GM13977 (cell line): ENCODE data around the gene RAPGEF1.

Experiments
- DNase-seq: peaks from one replicate; pipeline ENCODE4 v3.0.0; 2012; ENCODE audit warnings: low spot score
- in situ Hi-C: fragments of 300-500 bp; cut with MboI; formaldehyde crosslinking; loops from one replicate; pipeline ENCODE4 v1.12.0; 2022; ENCODE audit warnings: low sequenced_read_pairs, low pct_unique_long_range_greater_than_20kb, mixed read lengths, inconsistent platforms; ENCODE audit not compliant: unreplicated experiment
- TF ChIP-seq, protein P1 (sequence below): IDR thresholded peaks from 2 replicates; pipeline ENCODE4 v1.5.1; 2012; ENCODE audit warnings: mild to moderate bottlenecking, control low read depth; ENCODE audit not compliant: insufficient read depth; ENCODE audit errors: extremely low read depth, missing control alignments

Gene RAPGEF1

DNA sequence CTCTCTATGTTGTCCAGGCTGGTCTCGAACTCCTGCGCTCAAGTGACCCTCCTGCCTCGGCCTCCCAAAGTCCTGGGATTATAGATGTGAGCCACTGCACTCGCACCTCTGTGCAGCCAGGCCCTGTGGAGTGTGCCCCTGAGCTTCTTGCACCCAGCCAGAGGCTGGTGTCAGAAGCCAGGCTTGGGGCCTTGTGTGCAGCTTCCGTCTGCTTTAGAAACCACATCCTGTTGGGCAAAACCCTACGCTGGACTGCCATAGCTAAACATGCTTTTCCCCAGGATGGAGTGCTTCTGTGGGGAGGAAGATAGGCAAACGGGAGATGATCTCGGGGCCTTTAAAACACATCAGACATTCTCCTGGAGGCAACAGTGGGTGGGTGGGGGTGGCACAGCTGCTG, 154.5 kb downstream of the RAPGEF1 start:
- TF ChIP-seq, protein P1, sequence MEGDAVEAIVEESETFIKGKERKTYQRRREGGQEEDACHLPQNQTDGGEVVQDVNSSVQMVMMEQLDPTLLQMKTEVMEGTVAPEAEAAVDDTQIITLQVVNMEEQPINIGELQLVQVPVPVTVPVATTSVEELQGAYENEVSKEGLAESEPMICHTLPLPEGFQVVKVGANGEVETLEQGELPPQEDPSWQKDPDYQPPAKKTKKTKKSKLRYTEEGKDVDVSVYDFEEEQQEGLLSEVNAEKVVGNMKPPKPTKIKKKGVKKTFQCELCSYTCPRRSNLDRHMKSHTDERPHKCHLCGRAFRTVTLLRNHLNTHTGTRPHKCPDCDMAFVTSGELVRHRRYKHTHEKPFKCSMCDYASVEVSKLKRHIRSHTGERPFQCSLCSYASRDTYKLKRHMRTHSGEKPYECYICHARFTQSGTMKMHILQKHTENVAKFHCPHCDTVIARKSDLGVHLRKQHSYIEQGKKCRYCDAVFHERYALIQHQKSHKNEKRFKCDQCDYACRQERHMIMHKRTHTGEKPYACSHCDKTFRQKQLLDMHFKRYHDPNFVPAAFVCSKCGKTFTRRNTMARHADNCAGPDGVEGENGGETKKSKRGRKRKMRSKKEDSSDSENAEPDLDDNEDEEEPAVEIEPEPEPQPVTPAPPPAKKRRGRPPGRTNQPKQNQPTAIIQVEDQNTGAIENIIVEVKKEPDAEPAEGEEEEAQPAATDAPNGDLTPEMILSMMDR, result no peak
- in situ Hi-C loops, result no loop called here
- no peak for DNase-seq

DNA sequence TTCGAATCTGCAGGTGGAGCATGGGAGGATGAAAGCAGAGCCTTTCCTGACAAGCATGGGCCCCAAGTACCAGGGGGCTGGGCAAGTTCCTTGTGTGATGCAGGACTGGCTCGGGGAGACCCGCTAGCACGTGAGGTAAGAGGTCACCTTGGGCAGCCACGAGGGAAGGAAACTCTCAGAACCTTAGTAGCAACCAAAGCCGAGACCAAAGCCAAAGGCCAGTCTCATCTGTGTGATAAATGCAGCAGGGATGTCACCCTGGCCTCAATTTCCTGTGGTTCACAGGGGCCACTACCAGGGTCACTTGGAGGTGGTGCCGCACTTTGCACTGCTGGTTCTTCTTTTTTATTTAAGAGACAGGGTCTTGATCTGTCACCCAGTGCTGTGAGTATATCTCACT, 155.0 kb downstream of the RAPGEF1 start:
- in situ Hi-C loops, result no loop called here
- no peak for DNase-seq
- TF ChIP-seq, protein P1, result no peak

DNA sequence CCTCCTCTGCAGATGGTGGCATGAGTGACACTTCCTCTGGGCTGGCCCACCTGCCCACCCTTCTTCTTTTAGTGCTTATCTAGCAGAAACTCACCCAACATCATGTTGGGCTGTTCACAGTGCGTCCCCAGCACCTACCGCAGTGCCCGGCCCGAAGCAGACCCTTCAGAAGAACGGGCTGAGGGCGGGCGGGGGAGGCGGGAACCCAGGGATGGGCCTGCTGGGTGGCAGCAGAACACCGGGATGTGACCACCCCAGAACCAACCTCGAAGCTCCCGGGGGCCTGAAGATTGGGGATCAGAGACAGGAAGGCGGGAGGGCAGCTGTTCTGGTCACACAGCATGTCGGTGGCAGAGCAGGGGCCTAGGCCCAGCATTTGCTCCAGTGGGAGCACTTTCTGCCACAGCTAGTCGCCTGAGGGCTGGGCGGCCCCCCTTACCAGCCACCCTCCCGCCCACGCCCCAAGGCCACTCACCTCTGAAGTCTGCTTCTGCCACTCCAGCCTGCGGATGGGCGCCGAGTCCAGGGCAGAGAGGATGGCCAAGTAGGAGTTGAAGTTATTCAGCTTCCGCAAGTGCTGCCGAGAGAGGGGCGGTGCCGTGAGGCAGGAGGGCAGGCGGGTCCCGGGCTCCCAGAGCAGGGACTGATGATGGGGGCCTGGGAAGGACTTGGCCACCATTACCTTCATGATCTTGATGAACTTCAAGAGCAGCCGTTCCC, 155.9 kb downstream of the RAPGEF1 start:
- TF ChIP-seq, protein P1, result no peak
- in situ Hi-C loops, result no loop called here

DNA sequence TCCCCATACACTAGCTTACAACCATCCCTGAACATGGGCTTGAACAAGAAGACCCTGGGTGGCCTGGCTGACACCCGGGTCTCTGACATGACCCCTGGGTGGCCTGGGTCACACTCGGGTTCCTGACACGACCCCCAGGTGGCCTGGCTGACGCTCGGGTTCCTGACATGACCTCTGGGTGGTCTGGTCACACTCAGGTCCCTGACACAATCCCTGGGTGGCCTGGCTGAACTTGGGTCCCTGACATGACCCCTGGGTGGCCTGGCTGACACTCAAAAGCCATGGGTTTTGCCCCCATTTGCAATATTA, 156.6 kb downstream of the RAPGEF1 start:
- TF ChIP-seq, protein P1, result no peak
- in situ Hi-C loops, result no loop called here
- no peak for DNase-seq

More for the DNA sequence above, 155.9 kb downstream of the RAPGEF1 start:
- DNase-seq, result no peak

DNA sequence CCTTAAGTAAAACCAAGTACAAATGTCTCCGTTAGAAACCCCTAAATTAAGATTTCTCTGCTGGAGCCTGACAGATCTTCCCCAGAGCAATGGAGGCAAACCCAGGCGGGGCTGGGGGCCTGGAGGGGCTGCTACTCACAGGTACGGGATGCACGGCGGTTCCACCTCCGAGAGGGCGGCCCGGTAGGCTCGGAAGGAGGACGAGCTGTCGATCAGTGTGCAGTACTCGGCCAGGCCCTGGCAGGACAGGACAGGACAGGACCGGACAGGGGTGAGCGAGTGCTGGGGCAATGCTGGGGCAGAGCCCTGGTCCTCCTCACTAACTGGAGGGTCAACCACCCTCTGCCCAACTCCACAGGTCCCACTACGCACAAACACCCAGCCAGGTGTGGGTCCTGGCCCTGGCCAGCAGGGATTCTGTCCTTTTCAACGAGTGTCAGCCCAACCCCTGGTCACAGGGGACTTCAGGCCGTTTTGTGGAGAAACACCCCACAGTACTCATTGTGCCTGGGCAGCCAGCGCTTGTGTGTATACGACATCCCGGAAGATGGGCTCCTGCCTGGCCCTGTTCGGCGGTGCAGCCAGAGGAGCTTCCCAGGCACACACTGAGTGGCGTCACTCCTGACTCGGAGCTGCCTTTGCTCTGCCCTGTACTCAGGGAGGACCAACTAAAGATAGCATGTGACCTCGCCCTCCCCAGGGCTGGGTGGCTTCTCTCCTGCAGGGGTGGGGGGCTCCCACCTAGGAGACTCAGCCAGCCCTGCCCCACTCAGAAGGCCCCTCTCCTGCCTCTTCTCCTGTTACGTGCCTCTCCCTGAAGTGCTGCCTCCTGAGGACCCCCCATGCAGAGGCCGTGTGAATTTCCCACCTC, 157.2 kb downstream of the RAPGEF1 start:
- in situ Hi-C loops, result no loop called here
- TF ChIP-seq, protein P1, result no peak
- no peak for DNase-seq

DNA sequence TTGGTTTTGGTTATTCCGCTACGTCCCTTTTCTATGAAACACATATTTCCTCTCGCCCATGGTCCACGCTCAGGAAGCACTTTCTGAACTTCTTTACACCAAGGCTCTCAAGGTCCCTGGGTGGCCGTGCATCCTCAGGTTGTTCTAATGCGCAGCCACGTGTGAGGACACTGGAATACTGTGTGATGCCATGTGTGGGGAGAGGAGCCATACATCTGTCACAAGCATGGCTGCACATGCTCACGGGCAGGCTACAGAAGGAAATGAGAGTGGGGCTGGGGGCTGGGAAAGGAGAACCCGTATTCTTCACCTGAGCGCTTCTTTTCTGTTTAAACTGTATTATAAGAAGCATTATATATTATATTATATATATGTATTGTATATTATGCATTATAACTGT, 157.8 kb downstream of the RAPGEF1 start:
- in situ Hi-C loops, result no loop called here
- no peak for DNase-seq
- TF ChIP-seq, protein P1, result no peak
